HepG2 (cell line): ENCODE measurements around the gene FDXR. TPM values are rescaled to one million over a fixed set of nuclear protein-coding genes. Genes with fewer than 3 reads are reported as not detected.

Experiments used
- ATAC-seq: fragments of 200-7000 bp; cut with Tn5 transposase; 3 replicates; pipeline ENCODE4 v1.9.1; 2020; ENCODE audit warnings: mild to moderate bottlenecking, moderate library complexity
- BruUV-seq: library from RNA; stranded (reverse); fragments of 400-500 nt; replicated peaks from 2 replicates; lab custom pipeline; 2021; lab: Mats Ljungman, UMichigan
- CTCF ChIA-PET: fragments of 300-600 bp; formaldehyde crosslinking; extraction: SDS; loops from one replicate; lab custom pipeline; 2021; ENCODE audit warnings: low total read pairs, inconsistent platforms, low intra/inter-chr PET ratio; lab: Yijun Ruan, JAX
- POLR2A ChIA-PET: fragments of 350-600 bp; sonication (Branson Sonifier 250); formaldehyde crosslinking; loops from one replicate; lab custom pipeline; 2020; ENCODE audit warnings: antibody characterized with exemption, inconsistent platforms; lab: Yijun Ruan, JAX
- DNase-seq: peaks from one replicate; pipeline ENCODE4 v3.0.0-alpha.2; 2015; ENCODE audit warnings: low spot score
- FAIRE-seq: peaks from 3 replicates; lab custom pipeline; 2011; peaks lifted over from hg19 to GRCh38; lab: Jason Lieb, UNC
- H2AFZ ChIP-seq: one replicate; pipeline ENCODE4 v1.6.1; 2011; ENCODE audit warnings: low read length, inconsistent platforms
- H3K27ac ChIP-seq: fragments of 300-600 bp; 3 replicates; pipeline ENCODE4 v1.8.0; 2011; ENCODE audit warnings: mixed run types, mild to moderate bottlenecking, mixed read lengths, low read length, inconsistent platforms; ENCODE audit not compliant: insufficient read depth; ENCODE audit errors: extremely low read length
- H3K27me3 ChIP-seq, 2 experiments: fragments of 200-600 bp in 1 of 2; 2 replicates in 1 of 2; 3 replicates in 1 of 2; pipeline versions ENCODE4 v1.6.0 to v1.8.0; 2011; ENCODE audit warnings: low read length in 2 of 2, mild to moderate bottlenecking in 2 of 2, moderate library complexity in 2 of 2, inconsistent platforms in 1 of 2; ENCODE audit not compliant: insufficient read depth in 2 of 2, control insufficient read depth in 1 of 2
- H3K36me3 ChIP-seq, 2 experiments: fragments of 200-600 bp in 1 of 2; replicated peaks in 1 of 2; 2 replicates in 1 of 2; 3 replicates in 1 of 2; pipeline versions ENCODE4 v1.5.1 to v1.8.0; 2011; ENCODE audit warnings: low read length in 2 of 2, inconsistent platforms in 1 of 2; ENCODE audit not compliant: insufficient read depth in 2 of 2, control insufficient read depth in 1 of 2
- H3K4me1 ChIP-seq: 2 replicates; pipeline ENCODE4 v1.5.1; 2012; ENCODE audit warnings: low read length, inconsistent platforms; ENCODE audit not compliant: insufficient read depth
- H3K4me2 ChIP-seq: 2 replicates; pipeline ENCODE4 v1.6.0; 2011; ENCODE audit warnings: low read depth, low read length, inconsistent platforms
- H3K4me3 ChIP-seq, 3 experiments: fragments of 200-600 bp in 1 of 3; sonication (generic), shearing (Covaris generic) in 1 of 3; replicated peaks in 1 of 3; 2 replicates each; pipeline ENCODE4 v1.5.1; 2011 to 2016; ENCODE audit warnings: low read length in 3 of 3, inconsistent platforms in 2 of 3, low read depth in 2 of 3, mild to moderate bottlenecking in 2 of 3, control low read depth in 1 of 3, mixed read lengths in 1 of 3; ENCODE audit not compliant: insufficient read depth in 1 of 3
- H3K79me2 ChIP-seq: one replicate; pipeline ENCODE4 v1.6.1; 2011; ENCODE audit warnings: low read length, inconsistent platforms; ENCODE audit not compliant: insufficient read depth
- H3K9ac ChIP-seq: 2 replicates; pipeline ENCODE4 v1.6.0; 2011; ENCODE audit warnings: mild to moderate bottlenecking, low read depth, low read length, inconsistent platforms; ENCODE audit not compliant: insufficient read depth
- H3K9me3 ChIP-seq: 2 replicates; pipeline ENCODE4 v1.5.1; 2012; ENCODE audit warnings: mild to moderate bottlenecking, low read length
- H4K20me1 ChIP-seq: 2 replicates; pipeline ENCODE4 v1.6.0; 2011; ENCODE audit warnings: inconsistent platforms, mild to moderate bottlenecking, low read length, moderate library complexity; ENCODE audit not compliant: insufficient read depth
- DPF2 ChIP-seq: sonication (generic); formaldehyde crosslinking; IDR thresholded peaks from 2 replicates; pipeline ENCODE4 v1.4.0; 2020; ENCODE audit warnings: mild to moderate bottlenecking, low read depth, missing genetic modification reagents, borderline replicate concordance
- FLYWCH1 ChIP-seq: sonication (generic); formaldehyde crosslinking; IDR thresholded peaks from 2 replicates; pipeline ENCODE4 v1.8.1; 2023; ENCODE audit warnings: mild to moderate bottlenecking, missing genetic modification reagents
- LRRFIP1 ChIP-seq: sonication (generic); formaldehyde crosslinking; conservative IDR thresholded peaks from 2 replicates; pipeline ENCODE4 v1.4.0; 2020; ENCODE audit warnings: missing genetic modification reagents
- MAF1 ChIP-seq: sonication (generic); formaldehyde crosslinking; IDR thresholded peaks from 2 replicates; pipeline ENCODE4 v1.5.0; 2020; ENCODE audit warnings: missing genetic modification reagents, borderline replicate concordance
- NKX3-1 ChIP-seq: sonication (generic); formaldehyde crosslinking; IDR thresholded peaks from 2 replicates; pipeline ENCODE4 v1.5.0; 2020; ENCODE audit warnings: missing genetic modification reagents
- PRPF4 ChIP-seq: fragments of 200-400 bp; formaldehyde crosslinking; IDR thresholded peaks from 2 replicates; pipeline ENCODE4 v1.6.1; 2016; ENCODE audit warnings: low read length, low read depth; ENCODE audit not compliant: poor library complexity, severe bottlenecking
- RARA ChIP-seq: IDR thresholded peaks from 2 replicates; pipeline ENCODE4 v1.6.1; 2016; ENCODE audit warnings: missing genetic modification reagents, missing compliant biosample characterization
- REST ChIP-seq, 2 experiments: IDR thresholded peaks; 2 replicates each; pipeline ENCODE4 v1.6.1; 2011 to 2012; ENCODE audit warnings: low read length in 2 of 2, borderline replicate concordance in 1 of 2, low read depth in 1 of 2, mild to moderate bottlenecking in 1 of 2, moderate library complexity in 1 of 2
- SETDB1 ChIP-seq: sonication (generic); formaldehyde crosslinking; IDR thresholded peaks from 2 replicates; pipeline ENCODE4 v1.5.1; 2020; ENCODE audit warnings: missing genetic modification reagents, mild to moderate bottlenecking, borderline replicate concordance
- TP53 ChIP-seq: sonication (generic); formaldehyde crosslinking; conservative IDR thresholded peaks from 2 replicates; pipeline ENCODE4 v1.4.0; 2020; ENCODE audit warnings: missing genetic modification reagents
- ZMYM4 ChIP-seq: sonication (generic); formaldehyde crosslinking; IDR thresholded peaks from 2 replicates; pipeline ENCODE4 v1.8.1; 2023; ENCODE audit warnings: mild to moderate bottlenecking, missing genetic modification reagents
- ZNF333 ChIP-seq: sonication (generic); formaldehyde crosslinking; IDR thresholded peaks from 2 replicates; pipeline ENCODE4 v1.4.0; 2020; ENCODE audit warnings: mild to moderate bottlenecking, missing genetic modification reagents, borderline replicate concordance
- ZNF629 ChIP-seq: sonication (generic); formaldehyde crosslinking; conservative IDR thresholded peaks from 2 replicates; pipeline ENCODE4 v1.5.0; 2020; ENCODE audit warnings: missing genetic modification reagents
- ZNF724P ChIP-seq: sonication (generic); formaldehyde crosslinking; IDR thresholded peaks from 2 replicates; pipeline ENCODE4 v1.8.0; 2022; ENCODE audit warnings: missing genetic modification reagents, borderline replicate concordance
- WGBS: methylation state at CpG from one replicate; pipeline ENCODE4 v1.1.6; 2017; ENCODE audit warnings: low lambda C conversion rate; 5-methylcytosine and 5-hydroxymethylcytosine counted together
- in situ Hi-C: cut with HindIII; loops from 2 replicates; pipeline ENCODE4 v1.10.0; 2017; ENCODE audit warnings: low pct_unique_long_range_greater_than_20kb; ENCODE audit not compliant: extremely low pct_ligation_motif_present
- intact Hi-C: fragments of 100-400 bp; cut with micrococcal nuclease; formaldehyde crosslinking; loops from one replicate; pipeline ENCODE4 v1.10.0; 2022; ENCODE audit not compliant: unreplicated experiment
- polyA plus RNA-seq, 8 experiments: library from polyadenylated mRNA; depleted of rRNA in 3 of 8; stranded (reverse) in 7 of 8; unstranded in 1 of 8; fragments of >200 nt; fragmentation: Illumina TruSeq in 4 of 8; extraction: Trizol in 4 of 8; gene quantifications; 2 replicates each; pipeline versions ENCODE4 v1.2.1 to v1.2.3, GENCODE V29; 2011 to 2016; ENCODE audit warnings: low read depth in 4 of 8, missing spikeins in 1 of 8, mixed read lengths in 1 of 8; ENCODE audit not compliant: insufficient read depth in 1 of 8
- total RNA-seq, 5 experiments: library from RNA; depleted of rRNA; stranded (reverse); fragments of >200 nt; fragmentation: Illumina TruSeq; extraction: Trizol; gene quantifications; 2 replicates each; pipeline ENCODE4 v1.2.3, GENCODE V29; 2016; ENCODE audit warnings: low read depth in 1 of 5

The FDXR gene
- total and polyA plus RNA-seq, 2 of the 13 experiments (the other 11 are each of a cell fraction or from before 2014, with no cell fraction given) = 23.4 to 116 TPM

GRCh38 chr17:74919440-74920305 lies 46.9 kb upstream of the FDXR start (continued):
- TF ChIP-seq DPF2 (CRISPR knock-in tag) = no peak
- no peak for TF ChIP-seq ZMYM4 (CRISPR knock-in tag)
- no peak for TF ChIP-seq PRPF4
- TF ChIP-seq MAF1 (CRISPR knock-in tag) = no peak
- no peak for TF ChIP-seq LRRFIP1

- Histone ChIP-seq H3K27ac (no peak overlapping the region), H3K36me3 (no peaks in the 10 kb centered on the region), H2AFZ (no peak overlapping the region), H3K9me3 (no peaks in the 10 kb centered on the region), H4K20me1 (no peaks in the 10 kb centered on the region), H3K27me3 (peaks cover 11 to 65% of the 10 kb centered on the region in 2 experiments), H3K4me1 (peaks cover 31% of the 10 kb centered on the region), H3K4me3 (no peak overlapping the region), H3K4me2 (no peak overlapping the region), H3K9ac (no peak overlapping the region), H3K79me2 (no peaks in the 10 kb centered on the region)
- no TSS peak for BruUV-seq
- ATAC-seq (no peak), DNase-seq (no peak), FAIRE-seq (no peak)
- in situ Hi-C loops (loop anchor here (5.0 kb wide), 1 partner anchor 88 kb away; no protein-coding TSS in a partner anchor), intact Hi-C loops (no loop called here)
- ChIA-PET POLR2A (no interaction called here), CTCF (interaction anchor here (2.3 kb wide), 1 partner anchor 39 kb away, joined by 9 read pairs; no protein-coding TSS in a partner anchor)
- TF ChIP-seq REST (IDR thresholded peaks at IDR 0.05; ENCODE audit: borderline replicate concordance in 1 of 2, low read depth in 1 of 2, low read length in 2 of 2) (no peak), NKX3-1 (no peak), SETDB1 (no peak), TP53 (CRISPR knock-in tag) (no peak), RARA (CRISPR knock-in tag) (no peak), ZNF724P (no peak), ZNF333 (CRISPR knock-in tag) (no peak), FLYWCH1 (CRISPR knock-in tag) (no peak), ZNF629 (CRISPR knock-in tag) (no peak)
- 80% methylated on average over 5 of the region's 5 CpGs for WGBS
Observed at GRCh38 chr17:74918906-74919305, 46.1 kb upstream of the FDXR start.
